HepG2 (cell line): ENCODE data around the gene ARAP1. TPM values are rescaled to one million over a fixed set of nuclear protein-coding genes. Genes with fewer than 3 reads are reported as not detected.
A peak's percentile ranks its signal among the peaks of the same experiment; 100 is the strongest.

ENCODE experiments used
- ATAC-seq: fragments of 200-7000 bp; cut with Tn5 transposase; 3 replicates; pipeline ENCODE4 v1.9.1; 2020; ENCODE audit warnings: mild to moderate bottlenecking, moderate library complexity
- BruUV-seq: library from RNA; stranded (reverse); fragments of 400-500 nt; replicated peaks from 2 replicates; lab custom pipeline; 2021; lab: Mats Ljungman, UMichigan
- CTCF ChIA-PET: fragments of 300-600 bp; formaldehyde crosslinking; extraction: SDS; loops from one replicate; lab custom pipeline; 2021; ENCODE audit warnings: low total read pairs, inconsistent platforms, low intra/inter-chr PET ratio; lab: Yijun Ruan, JAX
- POLR2A ChIA-PET: fragments of 350-600 bp; sonication (Branson Sonifier 250); formaldehyde crosslinking; loops from one replicate; lab custom pipeline; 2020; ENCODE audit warnings: antibody characterized with exemption, inconsistent platforms; lab: Yijun Ruan, JAX
- DNase-seq: peaks from one replicate; pipeline ENCODE4 v3.0.0-alpha.2; 2015; ENCODE audit warnings: low spot score
- FAIRE-seq: peaks from 3 replicates; lab custom pipeline; 2011; peaks lifted over from hg19 to GRCh38; lab: Jason Lieb, UNC
- H2AFZ ChIP-seq: one replicate; pipeline ENCODE4 v1.6.1; 2011; ENCODE audit warnings: low read length, inconsistent platforms
- H3K27ac ChIP-seq: fragments of 300-600 bp; 3 replicates; pipeline ENCODE4 v1.8.0; 2011; ENCODE audit warnings: mixed run types, mild to moderate bottlenecking, mixed read lengths, low read length, inconsistent platforms; ENCODE audit not compliant: insufficient read depth; ENCODE audit errors: extremely low read length
- H3K27me3 ChIP-seq, 2 experiments: fragments of 200-600 bp in 1 of 2; 2 replicates in 1 of 2; 3 replicates in 1 of 2; pipeline versions ENCODE4 v1.6.0 to v1.8.0; 2011; ENCODE audit warnings: low read length in 2 of 2, mild to moderate bottlenecking in 2 of 2, moderate library complexity in 2 of 2, inconsistent platforms in 1 of 2; ENCODE audit not compliant: insufficient read depth in 2 of 2, control insufficient read depth in 1 of 2
- H3K36me3 ChIP-seq, 2 experiments: fragments of 200-600 bp in 1 of 2; replicated peaks in 1 of 2; 2 replicates in 1 of 2; 3 replicates in 1 of 2; pipeline versions ENCODE4 v1.5.1 to v1.8.0; 2011; ENCODE audit warnings: low read length in 2 of 2, inconsistent platforms in 1 of 2; ENCODE audit not compliant: insufficient read depth in 2 of 2, control insufficient read depth in 1 of 2
- H3K4me1 ChIP-seq: 2 replicates; pipeline ENCODE4 v1.5.1; 2012; ENCODE audit warnings: low read length, inconsistent platforms; ENCODE audit not compliant: insufficient read depth
- H3K4me2 ChIP-seq: 2 replicates; pipeline ENCODE4 v1.6.0; 2011; ENCODE audit warnings: low read depth, low read length, inconsistent platforms
- H3K4me3 ChIP-seq, 3 experiments: fragments of 200-600 bp in 1 of 3; sonication (generic), shearing (Covaris generic) in 1 of 3; replicated peaks in 1 of 3; 2 replicates each; pipeline ENCODE4 v1.5.1; 2011 to 2016; ENCODE audit warnings: low read length in 3 of 3, inconsistent platforms in 2 of 3, low read depth in 2 of 3, mild to moderate bottlenecking in 2 of 3, control low read depth in 1 of 3, mixed read lengths in 1 of 3; ENCODE audit not compliant: insufficient read depth in 1 of 3
- H3K79me2 ChIP-seq: one replicate; pipeline ENCODE4 v1.6.1; 2011; ENCODE audit warnings: low read length, inconsistent platforms; ENCODE audit not compliant: insufficient read depth
- H3K9ac ChIP-seq: 2 replicates; pipeline ENCODE4 v1.6.0; 2011; ENCODE audit warnings: mild to moderate bottlenecking, low read depth, low read length, inconsistent platforms; ENCODE audit not compliant: insufficient read depth
- H3K9me3 ChIP-seq: 2 replicates; pipeline ENCODE4 v1.5.1; 2012; ENCODE audit warnings: mild to moderate bottlenecking, low read length
- H4K20me1 ChIP-seq: 2 replicates; pipeline ENCODE4 v1.6.0; 2011; ENCODE audit warnings: inconsistent platforms, mild to moderate bottlenecking, low read length, moderate library complexity; ENCODE audit not compliant: insufficient read depth
- AGO2 ChIP-seq: fragments of 200-400 bp; formaldehyde crosslinking; optimal IDR thresholded peaks from 2 replicates; pipeline ENCODE3; 2017; ENCODE audit warnings: mild to moderate bottlenecking, low read depth, low read length, moderate library complexity
- CAMTA2 ChIP-seq: sonication (generic); formaldehyde crosslinking; IDR thresholded peaks from 2 replicates; pipeline ENCODE4 v1.4.0; 2020; ENCODE audit warnings: mild to moderate bottlenecking, missing genetic modification reagents, borderline replicate concordance
- GATAD2A ChIP-seq: IDR thresholded peaks from 2 replicates; pipeline ENCODE4 v1.6.1; 2016
- HNF4G ChIP-seq, 2 experiments: sonication (generic) in 1 of 2; formaldehyde crosslinking in 1 of 2; IDR thresholded peaks; 2 replicates each; pipeline versions ENCODE4 v1.4.0 to v1.6.1; 2011 to 2020; ENCODE audit warnings: borderline replicate concordance in 2 of 2, low read depth in 2 of 2, mild to moderate bottlenecking in 2 of 2, low read length in 1 of 2, missing genetic modification reagents in 1 of 2, moderate library complexity in 1 of 2
- KDM1A ChIP-seq: IDR thresholded peaks from 2 replicates; pipeline ENCODE4 v1.6.1; 2016; ENCODE audit warnings: missing compliant biosample characterization
- KLF15 ChIP-seq: sonication (generic); formaldehyde crosslinking; IDR thresholded peaks from 2 replicates; pipeline ENCODE4 v1.8.1; 2023; ENCODE audit warnings: borderline replicate concordance, mild to moderate bottlenecking, inconsistent platforms, missing genetic modification reagents, mixed read lengths
- MTA3 ChIP-seq: sonication (generic); formaldehyde crosslinking; IDR thresholded peaks from 2 replicates; pipeline ENCODE4 v1.4.0; 2020; ENCODE audit warnings: missing genetic modification reagents
- MXI1 ChIP-seq: IDR thresholded peaks from 3 replicates; pipeline ENCODE4 v1.6.1; 2012; ENCODE audit warnings: low read depth, low read length, inconsistent platforms, borderline replicate concordance
- RAD21 ChIP-seq: fragments of 450-650 bp; formaldehyde crosslinking; IDR thresholded peaks from 2 replicates; pipeline ENCODE4 v1.5.0; 2020; ENCODE audit warnings: mild to moderate bottlenecking
- SUZ12 ChIP-seq: fragments of 150-350 bp; IDR thresholded peaks from 2 replicates; pipeline ENCODE4 v1.6.1; 2014; ENCODE audit warnings: low read depth, low read length
- TBX2 ChIP-seq: sonication (generic); formaldehyde crosslinking; IDR thresholded peaks from 2 replicates; pipeline ENCODE4 v1.5.0; 2020; ENCODE audit warnings: missing genetic modification reagents, mild to moderate bottlenecking, borderline replicate concordance
- TEAD3 ChIP-seq: optimal IDR thresholded peaks from 2 replicates; pipeline ENCODE3; 2016; ENCODE audit warnings: borderline replicate concordance
- ZNF296 ChIP-seq: sonication (generic); formaldehyde crosslinking; conservative IDR thresholded peaks from 2 replicates; pipeline ENCODE4 v1.5.0; 2020; ENCODE audit warnings: mild to moderate bottlenecking, missing genetic modification reagents
- ZSCAN25 ChIP-seq: sonication (generic); formaldehyde crosslinking; IDR thresholded peaks from 2 replicates; pipeline ENCODE4 v1.8.0; 2022; ENCODE audit warnings: mild to moderate bottlenecking, missing genetic modification reagents
- WGBS: methylation state at CpG from one replicate; pipeline ENCODE4 v1.1.6; 2017; ENCODE audit warnings: low lambda C conversion rate; 5-methylcytosine and 5-hydroxymethylcytosine counted together
- in situ Hi-C: cut with HindIII; loops from 2 replicates; pipeline ENCODE4 v1.10.0; 2017; ENCODE audit warnings: low pct_unique_long_range_greater_than_20kb; ENCODE audit not compliant: extremely low pct_ligation_motif_present
- intact Hi-C: fragments of 100-400 bp; cut with micrococcal nuclease; formaldehyde crosslinking; loops from one replicate; pipeline ENCODE4 v1.10.0; 2022; ENCODE audit not compliant: unreplicated experiment
- polyA plus RNA-seq, 8 experiments: library from polyadenylated mRNA; depleted of rRNA in 3 of 8; stranded (reverse) in 7 of 8; unstranded in 1 of 8; fragments of >200 nt; fragmentation: Illumina TruSeq in 4 of 8; extraction: Trizol in 4 of 8; gene quantifications; 2 replicates each; pipeline versions ENCODE4 v1.2.1 to v1.2.3, GENCODE V29; 2011 to 2016; ENCODE audit warnings: low read depth in 4 of 8, missing spikeins in 1 of 8, mixed read lengths in 1 of 8; ENCODE audit not compliant: insufficient read depth in 1 of 8
- total RNA-seq, 5 experiments: library from RNA; depleted of rRNA; stranded (reverse); fragments of >200 nt; fragmentation: Illumina TruSeq; extraction: Trizol; gene quantifications; 2 replicates each; pipeline ENCODE4 v1.2.3, GENCODE V29; 2016; ENCODE audit warnings: low read depth in 1 of 5
- TF ChIP-seq, protein P1 (sequence below): sonication (generic); formaldehyde crosslinking; IDR thresholded peaks from 2 replicates; pipeline ENCODE4 v1.4.0; 2020; ENCODE audit warnings: missing genetic modification reagents
- TF ChIP-seq, protein P2 (sequence below): sonication (generic); formaldehyde crosslinking; IDR thresholded peaks from 2 replicates; pipeline ENCODE4 v1.5.0; 2020; ENCODE audit warnings: mild to moderate bottlenecking, low read depth, missing genetic modification reagents, borderline replicate concordance
- TF ChIP-seq, protein P3 (sequence below): sonication (generic); formaldehyde crosslinking; IDR thresholded peaks from 2 replicates; pipeline ENCODE4 v1.4.0; 2020; ENCODE audit warnings: missing genetic modification reagents
- TF ChIP-seq, protein P4 (sequence below): sonication (generic); formaldehyde crosslinking; IDR thresholded peaks from 2 replicates; pipeline ENCODE4 v1.8.0; 2022; ENCODE audit warnings: missing genetic modification reagents, mild to moderate bottlenecking, borderline replicate concordance

ARAP1 gene
- total and polyA plus RNA-seq, 2 of the 13 experiments (the other 11 are each of a cell fraction or from before 2014, with no cell fraction given) = 43.2 to 55.5 TPM

DNA sequence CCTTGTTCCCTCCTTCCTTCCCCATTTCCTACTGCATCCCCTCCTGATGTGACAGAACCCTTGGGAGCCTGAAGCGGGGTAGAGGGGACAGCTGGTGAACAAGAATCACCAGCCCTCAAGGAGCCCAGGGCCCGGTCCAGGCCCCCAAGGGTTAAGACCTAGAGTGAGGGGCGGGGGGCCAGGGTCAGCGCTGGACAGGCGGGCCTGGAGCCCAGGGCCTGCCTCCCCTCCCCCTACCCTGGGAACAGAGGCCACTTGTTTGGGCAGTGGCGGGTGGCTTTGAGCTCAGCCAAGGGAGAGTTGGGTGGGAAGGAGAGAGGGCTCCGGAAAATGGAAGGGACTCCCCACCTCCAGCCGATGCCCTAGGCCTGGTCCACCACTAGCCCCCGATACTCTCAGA is 2.1 kb downstream of the ARAP1 start:
- Histone ChIP-seq H2AFZ (no peak overlapping the region), H3K36me3 (peaks cover 4 to 16% of the 10 kb centered on the region in 2 experiments; a peak in 2 of 5 replicates), H3K79me2 (peaks cover 61% of the 10 kb centered on the region), H3K9me3 (no peaks in the 10 kb centered on the region), H3K27me3 (no peaks in the 10 kb centered on the region; a peak in 1 of 5 replicates), H3K27ac (peak overlapping the region; percentile 83), H4K20me1 (peaks cover 11% of the 10 kb centered on the region; the same call in 1 of the 2 replicates), H3K9ac (peak overlapping the region; percentile 77), H3K4me3 (peak overlapping the region; percentile 77 to 94 (median 88)), H3K4me2 (peak overlapping the region; percentile 92), H3K4me1 (peaks cover 76% of the 10 kb centered on the region)
- 19% methylated on average over 5 of the region's 9 CpGs for WGBS
- in situ Hi-C loops (loop anchor here (5.0 kb wide), 1 partner anchor 42 kb away; the partner anchor contains the start of gene STARD10), intact Hi-C loops (no loop called here)
- FAIRE-seq (no peak), DNase-seq (peak; percentile 61), ATAC-seq (peak; percentile 21)
- ChIA-PET POLR2A (interaction anchor here (1.0 to 3.2 kb wide), 5 partner anchors 16 to 44 kb away, joined by 4 to 30 read pairs (median 13); partner anchors contain the start of gene STARD10), CTCF (no interaction called here)
- BruUV-seq = no TSS peak
- TF ChIP-seq TEAD3 (CRISPR knock-in tag) = peak; percentile 10
- TF ChIP-seq MXI1 = no peak
- TF ChIP-seq HNF4G (IDR thresholded peaks at IDR 0.05; ENCODE audit: borderline replicate concordance, low read depth, low read length) = no peak; the same call in 1 of the 2 replicates
- TF ChIP-seq HNF4G (CRISPR knock-in tag; IDR thresholded peaks at IDR 0.05; ENCODE audit: borderline replicate concordance, low read depth) = no peak
- TF ChIP-seq, protein P1, sequence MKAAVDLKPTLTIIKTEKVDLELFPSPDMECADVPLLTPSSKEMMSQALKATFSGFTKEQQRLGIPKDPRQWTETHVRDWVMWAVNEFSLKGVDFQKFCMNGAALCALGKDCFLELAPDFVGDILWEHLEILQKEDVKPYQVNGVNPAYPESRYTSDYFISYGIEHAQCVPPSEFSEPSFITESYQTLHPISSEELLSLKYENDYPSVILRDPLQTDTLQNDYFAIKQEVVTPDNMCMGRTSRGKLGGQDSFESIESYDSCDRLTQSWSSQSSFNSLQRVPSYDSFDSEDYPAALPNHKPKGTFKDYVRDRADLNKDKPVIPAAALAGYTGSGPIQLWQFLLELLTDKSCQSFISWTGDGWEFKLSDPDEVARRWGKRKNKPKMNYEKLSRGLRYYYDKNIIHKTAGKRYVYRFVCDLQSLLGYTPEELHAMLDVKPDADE = no peak
- TF ChIP-seq TBX2 = no peak
- TF ChIP-seq, protein P2, sequence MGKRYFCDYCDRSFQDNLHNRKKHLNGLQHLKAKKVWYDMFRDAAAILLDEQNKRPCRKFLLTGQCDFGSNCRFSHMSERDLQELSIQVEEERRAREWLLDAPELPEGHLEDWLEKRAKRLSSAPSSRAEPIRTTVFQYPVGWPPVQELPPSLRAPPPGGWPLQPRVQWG = no peak
- TF ChIP-seq, protein P3, sequence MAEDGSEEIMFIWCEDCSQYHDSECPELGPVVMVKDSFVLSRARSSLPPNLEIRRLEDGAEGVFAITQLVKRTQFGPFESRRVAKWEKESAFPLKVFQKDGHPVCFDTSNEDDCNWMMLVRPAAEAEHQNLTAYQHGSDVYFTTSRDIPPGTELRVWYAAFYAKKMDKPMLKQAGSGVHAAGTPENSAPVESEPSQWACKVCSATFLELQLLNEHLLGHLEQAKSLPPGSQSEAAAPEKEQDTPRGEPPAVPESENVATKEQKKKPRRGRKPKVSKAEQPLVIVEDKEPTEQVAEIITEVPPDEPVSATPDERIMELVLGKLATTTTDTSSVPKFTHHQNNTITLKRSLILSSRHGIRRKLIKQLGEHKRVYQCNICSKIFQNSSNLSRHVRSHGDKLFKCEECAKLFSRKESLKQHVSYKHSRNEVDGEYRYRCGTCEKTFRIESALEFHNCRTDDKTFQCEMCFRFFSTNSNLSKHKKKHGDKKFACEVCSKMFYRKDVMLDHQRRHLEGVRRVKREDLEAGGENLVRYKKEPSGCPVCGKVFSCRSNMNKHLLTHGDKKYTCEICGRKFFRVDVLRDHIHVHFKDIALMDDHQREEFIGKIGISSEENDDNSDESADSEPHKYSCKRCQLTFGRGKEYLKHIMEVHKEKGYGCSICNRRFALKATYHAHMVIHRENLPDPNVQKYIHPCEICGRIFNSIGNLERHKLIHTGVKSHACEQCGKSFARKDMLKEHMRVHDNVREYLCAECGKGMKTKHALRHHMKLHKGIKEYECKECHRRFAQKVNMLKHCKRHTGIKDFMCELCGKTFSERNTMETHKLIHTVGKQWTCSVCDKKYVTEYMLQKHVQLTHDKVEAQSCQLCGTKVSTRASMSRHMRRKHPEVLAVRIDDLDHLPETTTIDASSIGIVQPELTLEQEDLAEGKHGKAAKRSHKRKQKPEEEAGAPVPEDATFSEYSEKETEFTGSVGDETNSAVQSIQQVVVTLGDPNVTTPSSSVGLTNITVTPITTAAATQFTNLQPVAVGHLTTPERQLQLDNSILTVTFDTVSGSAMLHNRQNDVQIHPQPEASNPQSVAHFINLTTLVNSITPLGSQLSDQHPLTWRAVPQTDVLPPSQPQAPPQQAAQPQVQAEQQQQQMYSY = 0 out of 2 replicates have a peak, but pooled peaks have one; percentile 46
- TF ChIP-seq AGO2 = peak; percentile 26
- no peak for TF ChIP-seq KLF15
- no peak for TF ChIP-seq KDM1A
- TF ChIP-seq RAD21 (CRISPR knock-in tag) = no peak
- TF ChIP-seq CAMTA2 (CRISPR knock-in tag) = no peak
- TF ChIP-seq ZNF296 (CRISPR knock-in tag) = peak; percentile 98
- TF ChIP-seq MTA3 (CRISPR knock-in tag) = no peak
- TF ChIP-seq, protein P4, sequence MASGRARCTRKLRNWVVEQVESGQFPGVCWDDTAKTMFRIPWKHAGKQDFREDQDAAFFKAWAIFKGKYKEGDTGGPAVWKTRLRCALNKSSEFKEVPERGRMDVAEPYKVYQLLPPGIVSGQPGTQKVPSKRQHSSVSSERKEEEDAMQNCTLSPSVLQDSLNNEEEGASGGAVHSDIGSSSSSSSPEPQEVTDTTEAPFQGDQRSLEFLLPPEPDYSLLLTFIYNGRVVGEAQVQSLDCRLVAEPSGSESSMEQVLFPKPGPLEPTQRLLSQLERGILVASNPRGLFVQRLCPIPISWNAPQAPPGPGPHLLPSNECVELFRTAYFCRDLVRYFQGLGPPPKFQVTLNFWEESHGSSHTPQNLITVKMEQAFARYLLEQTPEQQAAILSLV (CRISPR knock-in tag) = no peak
- peak; percentile 46; the same call in 1 of the 2 replicates for TF ChIP-seq GATAD2A (CRISPR knock-in tag)
- no peak for TF ChIP-seq SUZ12
- TF ChIP-seq ZSCAN25 = 0 out of 2 replicates have a peak, but pooled peaks have one; percentile 22
